ENCODE measurements around the gene GET3.

- TF ChIP-seq CTCF (IDR thresholded peaks at IDR 0.05; ENCODE audit: borderline replicate concordance, extremely low read depth, low read length, poor library complexity, severe bottlenecking) = peak; percentile 31
- no peak for TF ChIP-seq EZH2 (IDR thresholded peaks at IDR 0.05; ENCODE audit: borderline replicate concordance, low read depth, low read length, severe bottlenecking)
These were observed 42.1 kb downstream of the GET3 start for GRCh38 chr19:12779162-12779993.

All from DND-41 (cell line).